H1 (cell line): Measurements from ENCODE around the gene C11orf98. TPM values are rescaled to one million over a fixed set of nuclear protein-coding genes. Genes with fewer than 3 reads are reported as not detected.

Experiments used
- RBBP5 ChIP-seq: IDR thresholded peaks from 2 replicates; pipeline ENCODE4 v1.7.1; 2012; ENCODE audit warnings: low read depth, mild to moderate bottlenecking, inconsistent platforms, low read length, moderate library complexity, borderline replicate concordance
- polyA plus RNA-seq, 7 experiments: library from polyadenylated mRNA; depleted of rRNA in 3 of 7; stranded (reverse) in 5 of 7; unstranded in 2 of 7; fragments of >200 nt in 5 of 7; fragments of 200-250 nt in 2 of 7; gene quantifications; 1 replicate in 5 of 7; 2 replicates in 1 of 7; 4 replicates in 1 of 7; pipeline versions ENCODE4 v1.2.1 to v1.2.3, GENCODE V29; 2011 to 2013; ENCODE audit warnings: missing spikeins in 2 of 7, mixed read lengths in 2 of 7
- total RNA-seq: library from RNA; stranded (reverse); fragmentation: NEBNext Ultra II Directional; extraction: Animal tissue kit (Norgen Biotek cat#: 25700); gene quantifications from 2 replicates; pipeline ENCODE4 v1.2.1, GENCODE V29; 2021
- TF ChIP-seq, protein P1 (sequence below): fragments of 300-600 bp; sonication (generic); IDR thresholded peaks from 2 replicates; pipeline ENCODE4 v1.7.1; 2012; ENCODE audit warnings: low read length, moderate library complexity, mild to moderate bottlenecking, inconsistent platforms; ENCODE audit not compliant: insufficient replicate concordance
- TF ChIP-seq, protein P2 (sequence below): IDR thresholded peaks from 2 replicates; pipeline ENCODE4 v1.6.1; 2012; ENCODE audit warnings: inconsistent platforms

Gene C11orf98
- total and polyA plus RNA-seq, 2 of the 8 experiments (the other 6 are each of a cell fraction or from before 2014, with no cell fraction given), result 68.0 to 171 TPM

DNA sequence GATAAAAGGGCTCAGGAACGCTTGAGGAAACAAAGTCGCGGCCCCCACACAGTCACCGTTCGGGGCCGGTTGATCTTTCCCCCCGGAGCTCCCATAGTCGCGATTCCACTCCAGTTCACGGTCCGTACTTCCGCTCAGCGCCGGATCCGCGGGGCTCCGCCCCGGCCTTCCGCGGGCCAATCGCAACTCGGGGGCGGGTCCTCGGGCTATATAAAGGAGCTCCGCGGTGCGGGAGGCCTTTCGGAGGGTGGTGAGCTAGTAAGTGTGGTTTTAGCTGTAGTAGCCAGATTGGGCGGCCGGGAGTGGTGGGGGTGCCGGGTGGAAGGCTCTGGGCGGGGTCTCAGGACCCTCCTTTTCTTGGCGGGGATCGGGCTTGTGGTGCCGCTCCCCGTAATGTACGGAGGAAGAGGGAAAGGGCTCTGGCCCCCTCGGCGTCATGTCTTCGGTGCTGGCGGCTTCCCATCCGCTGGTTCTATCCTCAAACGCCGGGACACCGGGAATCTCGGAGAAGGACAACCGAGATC is at the start of gene C11orf98, which contains the start of gene CSKMT (continued):
- TF ChIP-seq, protein P1, sequence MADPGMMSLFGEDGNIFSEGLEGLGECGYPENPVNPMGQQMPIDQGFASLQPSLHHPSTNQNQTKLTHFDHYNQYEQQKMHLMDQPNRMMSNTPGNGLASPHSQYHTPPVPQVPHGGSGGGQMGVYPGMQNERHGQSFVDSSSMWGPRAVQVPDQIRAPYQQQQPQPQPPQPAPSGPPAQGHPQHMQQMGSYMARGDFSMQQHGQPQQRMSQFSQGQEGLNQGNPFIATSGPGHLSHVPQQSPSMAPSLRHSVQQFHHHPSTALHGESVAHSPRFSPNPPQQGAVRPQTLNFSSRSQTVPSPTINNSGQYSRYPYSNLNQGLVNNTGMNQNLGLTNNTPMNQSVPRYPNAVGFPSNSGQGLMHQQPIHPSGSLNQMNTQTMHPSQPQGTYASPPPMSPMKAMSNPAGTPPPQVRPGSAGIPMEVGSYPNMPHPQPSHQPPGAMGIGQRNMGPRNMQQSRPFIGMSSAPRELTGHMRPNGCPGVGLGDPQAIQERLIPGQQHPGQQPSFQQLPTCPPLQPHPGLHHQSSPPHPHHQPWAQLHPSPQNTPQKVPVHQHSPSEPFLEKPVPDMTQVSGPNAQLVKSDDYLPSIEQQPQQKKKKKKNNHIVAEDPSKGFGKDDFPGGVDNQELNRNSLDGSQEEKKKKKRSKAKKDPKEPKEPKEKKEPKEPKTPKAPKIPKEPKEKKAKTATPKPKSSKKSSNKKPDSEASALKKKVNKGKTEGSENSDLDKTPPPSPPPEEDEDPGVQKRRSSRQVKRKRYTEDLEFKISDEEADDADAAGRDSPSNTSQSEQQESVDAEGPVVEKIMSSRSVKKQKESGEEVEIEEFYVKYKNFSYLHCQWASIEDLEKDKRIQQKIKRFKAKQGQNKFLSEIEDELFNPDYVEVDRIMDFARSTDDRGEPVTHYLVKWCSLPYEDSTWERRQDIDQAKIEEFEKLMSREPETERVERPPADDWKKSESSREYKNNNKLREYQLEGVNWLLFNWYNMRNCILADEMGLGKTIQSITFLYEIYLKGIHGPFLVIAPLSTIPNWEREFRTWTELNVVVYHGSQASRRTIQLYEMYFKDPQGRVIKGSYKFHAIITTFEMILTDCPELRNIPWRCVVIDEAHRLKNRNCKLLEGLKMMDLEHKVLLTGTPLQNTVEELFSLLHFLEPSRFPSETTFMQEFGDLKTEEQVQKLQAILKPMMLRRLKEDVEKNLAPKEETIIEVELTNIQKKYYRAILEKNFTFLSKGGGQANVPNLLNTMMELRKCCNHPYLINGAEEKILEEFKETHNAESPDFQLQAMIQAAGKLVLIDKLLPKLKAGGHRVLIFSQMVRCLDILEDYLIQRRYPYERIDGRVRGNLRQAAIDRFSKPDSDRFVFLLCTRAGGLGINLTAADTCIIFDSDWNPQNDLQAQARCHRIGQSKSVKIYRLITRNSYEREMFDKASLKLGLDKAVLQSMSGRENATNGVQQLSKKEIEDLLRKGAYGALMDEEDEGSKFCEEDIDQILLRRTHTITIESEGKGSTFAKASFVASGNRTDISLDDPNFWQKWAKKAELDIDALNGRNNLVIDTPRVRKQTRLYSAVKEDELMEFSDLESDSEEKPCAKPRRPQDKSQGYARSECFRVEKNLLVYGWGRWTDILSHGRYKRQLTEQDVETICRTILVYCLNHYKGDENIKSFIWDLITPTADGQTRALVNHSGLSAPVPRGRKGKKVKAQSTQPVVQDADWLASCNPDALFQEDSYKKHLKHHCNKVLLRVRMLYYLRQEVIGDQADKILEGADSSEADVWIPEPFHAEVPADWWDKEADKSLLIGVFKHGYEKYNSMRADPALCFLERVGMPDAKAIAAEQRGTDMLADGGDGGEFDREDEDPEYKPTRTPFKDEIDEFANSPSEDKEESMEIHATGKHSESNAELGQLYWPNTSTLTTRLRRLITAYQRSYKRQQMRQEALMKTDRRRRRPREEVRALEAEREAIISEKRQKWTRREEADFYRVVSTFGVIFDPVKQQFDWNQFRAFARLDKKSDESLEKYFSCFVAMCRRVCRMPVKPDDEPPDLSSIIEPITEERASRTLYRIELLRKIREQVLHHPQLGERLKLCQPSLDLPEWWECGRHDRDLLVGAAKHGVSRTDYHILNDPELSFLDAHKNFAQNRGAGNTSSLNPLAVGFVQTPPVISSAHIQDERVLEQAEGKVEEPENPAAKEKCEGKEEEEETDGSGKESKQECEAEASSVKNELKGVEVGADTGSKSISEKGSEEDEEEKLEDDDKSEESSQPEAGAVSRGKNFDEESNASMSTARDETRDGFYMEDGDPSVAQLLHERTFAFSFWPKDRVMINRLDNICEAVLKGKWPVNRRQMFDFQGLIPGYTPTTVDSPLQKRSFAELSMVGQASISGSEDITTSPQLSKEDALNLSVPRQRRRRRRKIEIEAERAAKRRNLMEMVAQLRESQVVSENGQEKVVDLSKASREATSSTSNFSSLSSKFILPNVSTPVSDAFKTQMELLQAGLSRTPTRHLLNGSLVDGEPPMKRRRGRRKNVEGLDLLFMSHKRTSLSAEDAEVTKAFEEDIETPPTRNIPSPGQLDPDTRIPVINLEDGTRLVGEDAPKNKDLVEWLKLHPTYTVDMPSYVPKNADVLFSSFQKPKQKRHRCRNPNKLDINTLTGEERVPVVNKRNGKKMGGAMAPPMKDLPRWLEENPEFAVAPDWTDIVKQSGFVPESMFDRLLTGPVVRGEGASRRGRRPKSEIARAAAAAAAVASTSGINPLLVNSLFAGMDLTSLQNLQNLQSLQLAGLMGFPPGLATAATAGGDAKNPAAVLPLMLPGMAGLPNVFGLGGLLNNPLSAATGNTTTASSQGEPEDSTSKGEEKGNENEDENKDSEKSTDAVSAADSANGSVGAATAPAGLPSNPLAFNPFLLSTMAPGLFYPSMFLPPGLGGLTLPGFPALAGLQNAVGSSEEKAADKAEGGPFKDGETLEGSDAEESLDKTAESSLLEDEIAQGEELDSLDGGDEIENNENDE, result no peak
- TF ChIP-seq, protein P2, sequence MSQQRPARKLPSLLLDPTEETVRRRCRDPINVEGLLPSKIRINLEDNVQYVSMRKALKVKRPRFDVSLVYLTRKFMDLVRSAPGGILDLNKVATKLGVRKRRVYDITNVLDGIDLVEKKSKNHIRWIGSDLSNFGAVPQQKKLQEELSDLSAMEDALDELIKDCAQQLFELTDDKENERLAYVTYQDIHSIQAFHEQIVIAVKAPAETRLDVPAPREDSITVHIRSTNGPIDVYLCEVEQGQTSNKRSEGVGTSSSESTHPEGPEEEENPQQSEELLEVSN, result no peak; the same call in 1 of the 2 replicates
- no peak for TF ChIP-seq RBBP5
